ENCODE data around the gene FDPS.
A peak's percentile ranks its signal among the peaks of the same experiment; 100 is the strongest.

FDPS gene

DNA sequence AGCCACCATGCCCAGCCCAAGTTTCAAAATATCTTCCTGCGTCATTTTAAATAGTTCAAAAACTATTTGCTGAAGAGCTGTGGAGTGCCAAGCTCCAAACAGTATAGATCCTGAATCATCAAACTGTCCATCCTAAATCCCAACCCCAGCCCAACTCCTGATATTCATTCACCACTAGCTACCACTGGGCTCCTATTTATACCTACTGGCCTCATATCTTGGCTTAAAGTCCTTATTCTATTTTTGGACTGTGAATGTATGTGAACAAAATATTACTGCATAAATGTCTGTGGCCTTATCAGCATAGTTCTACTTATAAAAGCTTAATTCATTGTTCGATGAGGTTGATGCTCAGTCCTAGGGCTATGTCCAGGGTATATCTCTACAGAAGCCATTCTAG lies 41.3 kb upstream of the FDPS start:
- no peak overlapping the region for H3K4me3 ChIP-seq (ENCODE audit: control insufficient read depth, low read depth, low read length)
- DNase-seq (ENCODE audit: low read depth), result no peak
- TF ChIP-seq, protein P1, sequence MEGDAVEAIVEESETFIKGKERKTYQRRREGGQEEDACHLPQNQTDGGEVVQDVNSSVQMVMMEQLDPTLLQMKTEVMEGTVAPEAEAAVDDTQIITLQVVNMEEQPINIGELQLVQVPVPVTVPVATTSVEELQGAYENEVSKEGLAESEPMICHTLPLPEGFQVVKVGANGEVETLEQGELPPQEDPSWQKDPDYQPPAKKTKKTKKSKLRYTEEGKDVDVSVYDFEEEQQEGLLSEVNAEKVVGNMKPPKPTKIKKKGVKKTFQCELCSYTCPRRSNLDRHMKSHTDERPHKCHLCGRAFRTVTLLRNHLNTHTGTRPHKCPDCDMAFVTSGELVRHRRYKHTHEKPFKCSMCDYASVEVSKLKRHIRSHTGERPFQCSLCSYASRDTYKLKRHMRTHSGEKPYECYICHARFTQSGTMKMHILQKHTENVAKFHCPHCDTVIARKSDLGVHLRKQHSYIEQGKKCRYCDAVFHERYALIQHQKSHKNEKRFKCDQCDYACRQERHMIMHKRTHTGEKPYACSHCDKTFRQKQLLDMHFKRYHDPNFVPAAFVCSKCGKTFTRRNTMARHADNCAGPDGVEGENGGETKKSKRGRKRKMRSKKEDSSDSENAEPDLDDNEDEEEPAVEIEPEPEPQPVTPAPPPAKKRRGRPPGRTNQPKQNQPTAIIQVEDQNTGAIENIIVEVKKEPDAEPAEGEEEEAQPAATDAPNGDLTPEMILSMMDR (conservative IDR thresholded peaks at IDR 0.05; ENCODE audit: control insufficient read depth, insufficient read depth, low read depth, low read length), result no peak

DNA sequence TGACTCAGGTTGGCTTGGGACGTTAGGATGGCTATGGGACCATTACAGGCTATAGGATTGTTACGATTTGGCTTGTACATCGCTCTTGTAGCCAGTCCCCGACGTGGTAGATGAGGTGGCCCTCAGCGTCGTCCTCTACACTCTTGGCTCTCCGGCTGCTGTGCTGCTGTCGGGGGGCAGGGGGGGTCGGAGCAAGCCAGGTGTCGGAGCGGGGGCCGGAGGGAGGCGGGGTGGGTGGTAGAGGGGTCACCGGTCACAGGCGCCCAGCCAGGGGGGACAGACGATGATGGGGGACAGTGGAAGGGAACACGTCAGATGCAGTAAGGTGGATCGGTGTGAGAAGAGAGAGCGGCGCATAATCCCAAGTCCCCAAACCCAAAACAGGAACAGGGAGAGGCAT lies 40.0 kb upstream of the FDPS start:
- no peak for DNase-seq (ENCODE audit: low read depth)
- H3K4me3 ChIP-seq (ENCODE audit: control insufficient read depth, low read depth, low read length), result no peak overlapping the region
- TF ChIP-seq, protein P1 (conservative IDR thresholded peaks at IDR 0.05; ENCODE audit: control insufficient read depth, insufficient read depth, low read depth, low read length), result no peak

DNA sequence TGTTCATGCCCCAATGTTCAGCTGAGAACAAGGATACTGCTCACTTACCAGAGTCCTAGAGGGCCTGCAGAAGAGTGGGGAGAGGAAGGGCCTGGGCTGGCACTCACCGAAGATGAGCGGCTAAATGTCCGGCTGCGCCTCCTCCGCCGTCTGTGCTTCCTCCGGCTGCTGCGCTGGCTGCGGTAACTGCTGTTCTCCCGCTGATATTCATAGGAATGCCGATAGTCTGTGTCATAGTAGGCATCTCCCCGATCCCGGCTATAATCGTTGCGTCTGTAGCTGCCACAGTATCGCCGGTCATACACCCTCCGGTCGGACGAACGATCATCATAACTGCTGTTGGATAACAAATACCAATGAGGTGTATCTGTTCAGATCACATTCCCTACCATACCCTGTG lies 39.3 kb upstream of the FDPS start:
- DNase-seq (ENCODE audit: low read depth), result no peak
- TF ChIP-seq, protein P1 (conservative IDR thresholded peaks at IDR 0.05; ENCODE audit: control insufficient read depth, insufficient read depth, low read depth, low read length), result no peak
- no peak overlapping the region for H3K4me3 ChIP-seq (ENCODE audit: control insufficient read depth, low read depth, low read length)

DNA sequence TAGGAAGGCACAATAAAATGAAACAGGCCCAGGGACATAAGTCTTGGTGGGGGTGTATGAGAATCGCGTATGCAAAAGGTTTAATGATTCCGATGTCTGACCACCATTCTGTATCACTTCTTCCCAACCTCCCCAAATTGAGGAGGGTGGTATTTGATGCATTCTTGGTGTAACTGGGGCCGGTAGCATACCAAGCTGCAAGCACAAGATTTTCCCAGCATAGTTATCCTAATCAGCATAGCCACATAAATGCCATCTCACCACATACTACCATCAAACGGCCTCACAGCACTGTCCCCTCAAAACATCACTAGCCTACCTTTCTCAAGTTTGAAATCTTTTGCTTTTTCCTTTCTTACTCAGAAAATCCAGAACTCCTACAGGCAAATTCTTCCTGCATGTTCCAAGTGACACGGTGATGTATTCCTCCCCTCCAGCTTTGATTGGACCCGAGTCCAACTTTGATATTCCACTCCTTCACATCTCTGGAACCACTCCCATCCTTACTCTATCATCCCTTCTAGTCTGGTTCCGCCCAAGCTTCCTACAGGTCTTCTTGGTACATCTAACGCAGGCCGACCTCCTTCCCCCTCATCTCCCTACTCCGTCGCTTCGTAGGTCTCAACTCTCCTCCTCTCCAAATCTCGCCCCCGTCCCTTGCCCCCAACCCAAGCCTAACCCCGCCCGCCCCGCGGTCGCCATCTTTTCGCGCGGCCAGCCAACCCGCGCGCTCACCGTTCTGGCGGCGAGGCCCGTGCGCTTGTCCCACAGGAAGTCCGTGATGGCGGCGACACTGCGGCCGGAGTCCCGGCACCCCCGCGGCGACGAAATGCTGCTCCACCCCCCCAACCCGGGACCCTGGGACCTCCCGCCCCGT lies 36.0 kb upstream of the FDPS start:
- H3K4me3 ChIP-seq (ENCODE audit: control insufficient read depth, low read depth, low read length), result peak overlapping the region; percentile 92
- peak; percentile 76 for DNase-seq (ENCODE audit: low read depth)
- TF ChIP-seq, protein P1 (conservative IDR thresholded peaks at IDR 0.05; ENCODE audit: control insufficient read depth, insufficient read depth, low read depth, low read length), result no peak

DNA sequence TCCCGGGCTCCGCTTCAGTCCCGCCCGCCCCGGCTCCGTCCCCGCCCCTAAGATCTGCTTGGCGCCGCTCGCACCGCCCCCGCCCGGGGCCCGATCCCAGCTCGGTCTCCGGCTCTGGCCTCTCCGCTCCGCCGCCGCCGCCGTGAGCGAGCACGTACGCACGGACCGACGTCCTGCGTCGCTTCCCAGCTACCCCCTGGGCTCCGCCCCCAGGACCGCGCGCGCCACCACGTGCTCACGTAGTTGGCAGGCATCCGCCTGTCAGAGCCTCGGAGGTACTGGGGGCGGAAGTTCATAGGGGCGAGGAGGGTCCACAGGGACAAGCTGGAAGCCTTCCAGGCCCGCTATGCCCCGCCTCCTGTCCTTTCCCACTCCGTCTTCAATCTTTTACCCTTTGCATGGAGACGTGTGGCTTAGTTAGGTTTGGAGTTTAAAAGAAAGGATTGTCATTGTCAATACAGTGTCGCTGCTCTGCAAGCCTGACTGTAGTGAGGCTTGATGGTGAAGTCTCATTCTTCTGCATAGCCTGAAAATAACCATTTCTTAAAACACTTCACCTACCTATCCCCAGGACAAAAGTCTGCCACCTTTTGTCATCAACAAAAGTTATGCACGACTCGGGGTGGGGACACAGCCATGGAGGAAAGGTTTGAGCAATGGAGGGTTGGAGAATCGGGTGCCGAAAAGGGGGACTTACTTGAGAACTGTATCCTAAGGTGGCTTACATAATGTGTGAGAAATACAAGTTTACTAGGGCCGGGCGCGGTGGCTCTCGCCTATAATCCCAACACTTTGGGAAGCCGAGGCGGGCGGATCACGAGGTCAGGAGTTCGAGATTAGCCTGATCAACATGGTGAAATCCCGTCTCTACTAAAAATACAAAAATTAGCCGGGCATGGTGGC lies 35.1 kb upstream of the FDPS start, which contains the start of gene CLK2:
CLK2 (minus strand) TSS at position 162 of the 903 bp plus-strand sequence. CDS start 2,527 bp downstream, outside the sequence.
- peak within 1 kb of the TSS; percentile 92 for H3K4me3 ChIP-seq (ENCODE audit: control insufficient read depth, low read depth, low read length)
- TF ChIP-seq, protein P1 (conservative IDR thresholded peaks at IDR 0.05; ENCODE audit: control insufficient read depth, insufficient read depth, low read depth, low read length), result no peak
- peak; percentile 91 for DNase-seq (ENCODE audit: low read depth)

DNA sequence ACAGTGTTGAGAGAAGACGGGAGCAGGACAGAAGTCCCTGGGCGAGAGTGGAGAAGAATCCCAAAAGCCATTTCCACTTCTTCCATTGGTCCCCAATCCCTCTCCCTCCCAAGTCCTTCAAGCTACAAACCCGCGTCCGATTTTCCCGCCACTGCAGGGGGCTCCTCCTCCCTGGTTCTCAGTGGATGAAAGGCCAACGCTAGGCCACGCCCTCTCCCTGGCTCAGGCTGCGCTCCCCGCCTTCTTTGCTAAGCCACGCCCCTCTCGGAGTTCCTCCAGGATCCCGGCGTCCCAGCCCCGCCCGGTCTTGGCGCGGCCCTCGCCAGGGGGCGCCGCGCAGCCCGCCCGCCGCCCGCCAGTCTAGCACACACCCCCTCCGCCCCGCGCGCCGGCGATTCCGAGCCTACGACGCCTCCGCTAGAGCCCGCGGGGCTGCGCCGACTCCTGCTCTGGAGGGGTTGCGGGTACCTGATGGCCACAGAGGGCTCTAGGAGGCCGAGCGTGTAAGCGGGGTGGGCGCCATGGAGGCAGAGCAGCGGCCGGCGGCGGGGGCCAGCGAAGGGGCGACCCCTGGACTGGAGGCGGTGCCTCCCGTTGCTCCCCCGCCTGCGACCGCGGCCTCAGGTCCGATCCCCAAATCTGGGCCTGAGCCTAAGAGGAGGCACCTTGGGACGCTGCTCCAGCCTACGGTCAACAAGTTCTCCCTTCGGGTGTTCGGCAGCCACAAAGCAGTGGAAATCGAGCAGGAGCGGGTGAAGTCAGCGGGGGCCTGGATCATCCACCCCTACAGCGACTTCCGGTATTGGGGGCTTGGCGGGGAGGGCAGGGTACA lies 31.4 kb upstream of the FDPS start, which contains the start of gene HCN3:
HCN3 (plus strand) TSS at position 394 of the 832 bp plus-strand sequence; CDS start at position 522, 128 bp downstream.
- DNase-seq (ENCODE audit: low read depth), result peak; percentile 94
- H3K4me3 ChIP-seq (ENCODE audit: control insufficient read depth, low read depth, low read length), result peak within 1 kb of the TSS; percentile 58
- TF ChIP-seq, protein P1 (conservative IDR thresholded peaks at IDR 0.05; ENCODE audit: control insufficient read depth, insufficient read depth, low read depth, low read length), result peak; percentile 12
